Breast epithelium (tissue), 3 donors: ENCODE data around the gene HMGCR.

Source experiments
- CTCF ChIP-seq, 3 donors: fragments of 450-650 bp; IDR thresholded peaks; one replicate each; pipeline ENCODE4 v1.5.1; 2016 to 2017; ENCODE audit warnings: antibody characterized with exemption in 3 of 3, mild to moderate bottlenecking in 3 of 3, moderate library complexity in 3 of 3
- POLR2A ChIP-seq: fragments of 450-650 bp; IDR thresholded peaks from one replicate; pipeline ENCODE4 v1.6.1; 2016; ENCODE audit warnings: antibody characterized with exemption, mild to moderate bottlenecking, moderate library complexity
- POLR2AphosphoS5 ChIP-seq, 3 donors: sonication (generic); formaldehyde crosslinking; IDR thresholded peaks; one replicate each; pipeline ENCODE4 v1.6.1; 2017; ENCODE audit warnings: antibody characterized with exemption in 3 of 3

- TF ChIP-seq CTCF (IDR thresholded peaks at IDR 0.05) (no peak), POLR2A (no peak), POLR2AphosphoS5 (IDR thresholded peaks at IDR 0.05) (no peak)
These were observed 36.8 kb downstream of the HMGCR start for GRCh38 chr5:75373862-75374261.
